IMR-90 (cell line): Measurements from ENCODE around the gene APLN. TPM values are rescaled to one million over a fixed set of nuclear protein-coding genes. Genes with fewer than 3 reads are reported as not detected.
A peak's percentile ranks its signal among the peaks of the same experiment; 100 is the strongest.

Experiments used
- ATAC-seq: fragments of 200-7000 bp; cut with Tn5 transposase; 2 replicates; pipeline ENCODE4 v1.9.1; 2020; ENCODE audit warnings: low read depth, mild to moderate bottlenecking, moderate library complexity
- BruUV-seq: library from RNA; stranded (reverse); fragments of 400-500 nt; replicated peaks from 2 replicates; lab custom pipeline; 2021; lab: Mats Ljungman, UMichigan
- CTCF ChIA-PET: fragments of 300-600 bp; formaldehyde crosslinking; extraction: SDS; loops from one replicate; lab custom pipeline; 2021; ENCODE audit warnings: antibody characterized with exemption; lab: Yijun Ruan, JAX
- POLR2A ChIA-PET: fragments of 300-600 bp; sonication (Branson Sonifier 250); formaldehyde crosslinking; loops from one replicate; lab custom pipeline; 2022; ENCODE audit warnings: antibody characterized with exemption; ENCODE audit not compliant: unreplicated experiment; lab: Charles Lee
- DNase-seq: peaks from one replicate; pipeline ENCODE4 v3.0.0; 2013
- H2AFZ ChIP-seq: replicated peaks from 2 replicates; pipeline ENCODE3; 2013; ENCODE audit warnings: low read length, mild to moderate bottlenecking; ENCODE audit not compliant: poor library complexity
- H2AK5ac ChIP-seq: 2 replicates; pipeline ENCODE4 v1.6.1; 2013; ENCODE audit warnings: low read depth, low read length, inconsistent platforms
- H2AK9ac ChIP-seq: replicated peaks from 2 replicates; pipeline ENCODE3; 2013; ENCODE audit warnings: mild to moderate bottlenecking, low read depth, low read length, moderate library complexity; ENCODE audit not compliant: poor library complexity
- H2BK120ac ChIP-seq: 2 replicates; pipeline ENCODE4 v1.6.1; 2013; ENCODE audit warnings: low read depth, low read length, inconsistent platforms
- H2BK15ac ChIP-seq: 3 replicates; pipeline ENCODE4 v1.6.1; 2013; ENCODE audit warnings: low read depth, low read length, inconsistent platforms
- H2BK20ac ChIP-seq: 2 replicates; pipeline ENCODE4 v1.6.1; 2013; ENCODE audit warnings: low read depth, mild to moderate bottlenecking, inconsistent platforms, low read length, moderate library complexity
- H2BK5ac ChIP-seq: 2 replicates; pipeline ENCODE4 v1.6.1; 2013; ENCODE audit warnings: mild to moderate bottlenecking, low read depth, low read length, inconsistent platforms; ENCODE audit not compliant: poor library complexity, severe bottlenecking
- H3K14ac ChIP-seq: replicated peaks from 2 replicates; pipeline ENCODE4 v1.6.1; 2013; ENCODE audit warnings: low read depth, low read length, inconsistent platforms
- H3K18ac ChIP-seq: 2 replicates; pipeline ENCODE4 v1.6.1; 2013; ENCODE audit warnings: low read depth, low read length, control low read depth
- H3K23ac ChIP-seq: 2 replicates; pipeline ENCODE4 v1.6.1; 2013; ENCODE audit warnings: low read depth, low read length, inconsistent platforms
- H3K27ac ChIP-seq: 2 replicates; pipeline ENCODE4 v1.5.1; 2013; ENCODE audit warnings: mild to moderate bottlenecking, control low read depth, low read length; ENCODE audit not compliant: insufficient read depth
- H3K27me3 ChIP-seq: 2 replicates; pipeline ENCODE4 v1.6.1; 2013; ENCODE audit warnings: low read length; ENCODE audit not compliant: control insufficient read depth, insufficient read depth
- H3K36me3 ChIP-seq: 2 replicates; pipeline ENCODE4 v1.6.1; 2013; ENCODE audit warnings: low read length, mixed read lengths; ENCODE audit not compliant: control insufficient read depth, insufficient read depth
- H3K4ac ChIP-seq: 2 replicates; pipeline ENCODE4 v1.6.1; 2013; ENCODE audit warnings: low read depth, low read length, inconsistent platforms
- H3K4me1 ChIP-seq: 2 replicates; pipeline ENCODE4 v1.6.1; 2013; ENCODE audit warnings: low read length, mixed read lengths; ENCODE audit not compliant: control insufficient read depth, insufficient read depth
- H3K4me2 ChIP-seq: 2 replicates; pipeline ENCODE4 v1.6.1; 2013; ENCODE audit warnings: low read depth, mild to moderate bottlenecking, control low read depth, low read length, moderate library complexity
- H3K4me3 ChIP-seq: 2 replicates; pipeline ENCODE4 v1.5.1; 2013; ENCODE audit warnings: low read depth, mild to moderate bottlenecking, control low read depth, low read length, moderate library complexity; ENCODE audit not compliant: insufficient read depth
- H3K56ac ChIP-seq: 2 replicates; pipeline ENCODE4 v1.6.1; 2013; ENCODE audit warnings: low read length, inconsistent platforms; ENCODE audit not compliant: insufficient read depth; ENCODE audit errors: extremely low read depth
- H3K79me1 ChIP-seq, 2 experiments: 2 replicates each; pipeline ENCODE4 v1.6.1; 2013; ENCODE audit warnings: low read length in 2 of 2, inconsistent platforms in 1 of 2, low read depth in 1 of 2
- H3K9ac ChIP-seq: 2 replicates; pipeline ENCODE4 v1.6.1; 2013; ENCODE audit warnings: low read depth, low read length, control low read depth
- H3K9me1 ChIP-seq: 2 replicates; pipeline ENCODE4 v1.6.1; 2013; ENCODE audit warnings: low read length, inconsistent platforms; ENCODE audit not compliant: insufficient read depth
- H3K9me3 ChIP-seq: 2 replicates; pipeline ENCODE4 v1.6.1; 2013; ENCODE audit warnings: low read length; ENCODE audit not compliant: control insufficient read depth, insufficient read depth
- H4K20me1 ChIP-seq: 2 replicates; pipeline ENCODE4 v1.6.1; 2013; ENCODE audit warnings: low read length, inconsistent platforms; ENCODE audit not compliant: insufficient read depth
- H4K5ac ChIP-seq: 2 replicates; pipeline ENCODE4 v1.6.1; 2013; ENCODE audit warnings: mild to moderate bottlenecking, low read depth, low read length, control low read depth
- H4K8ac ChIP-seq, 2 experiments: 2 replicates each; pipeline ENCODE4 v1.6.1; 2013; ENCODE audit warnings: low read depth in 2 of 2, low read length in 2 of 2, control low read depth in 1 of 2, inconsistent platforms in 1 of 2
- H4K91ac ChIP-seq: 2 replicates; pipeline ENCODE4 v1.6.1; 2013; ENCODE audit warnings: low read depth, low read length, inconsistent platforms; ENCODE audit not compliant: insufficient read depth
- FOS ChIP-seq: fragments of 150-350 bp; IDR thresholded peaks from 2 replicates; pipeline ENCODE4 v1.6.1; 2016; ENCODE audit warnings: low read depth, low read length
- NFE2L2 ChIP-seq: fragments of 150-350 bp; IDR thresholded peaks from 2 replicates; pipeline ENCODE4 v1.6.1; 2016; ENCODE audit warnings: low read depth, mild to moderate bottlenecking, low read length
- SMC3 ChIP-seq: fragments of 150-350 bp; IDR thresholded peaks from 2 replicates; pipeline ENCODE4 v1.6.1; 2016; ENCODE audit warnings: low read depth, mild to moderate bottlenecking, antibody characterized with exemption, low read length, moderate library complexity
- WGBS, 2 experiments: methylation state at CpG; one replicate each; pipeline versions ENCODE4 v1.1.5 to v1.1.7; 2013; ENCODE audit warnings: missing lambda C conversion rate in 2 of 2; ENCODE audit not compliant: insufficient read length in 1 of 2; ENCODE audit errors: extremely low coverage in 2 of 2; 5-methylcytosine and 5-hydroxymethylcytosine counted together
- dilution Hi-C: fragments of 300-500 bp; cut with HindIII; formaldehyde crosslinking; loops from one replicate; pipeline ENCODE4 v1.14.3; 2018; ENCODE audit warnings: low sequenced_read_pairs; ENCODE audit not compliant: unreplicated experiment
- in situ Hi-C: fragments of 300-500 bp; cut with MboI; formaldehyde crosslinking; loops from 3 replicates; pipeline ENCODE4 v1.14.3; 2019; ENCODE audit warnings: low sequenced_read_pairs, inconsistent platforms, mixed read lengths
- intact Hi-C: fragments of 100-400 bp; cut with micrococcal nuclease; formaldehyde crosslinking; loops from 2 replicates; pipeline ENCODE4 v1.10.0; 2022
- polyA plus RNA-seq, 3 experiments: library from polyadenylated mRNA; depleted of rRNA; stranded (reverse); fragments of >200 nt; gene quantifications; 2 replicates each; pipeline ENCODE4 v1.2.3, GENCODE V29; 2012; ENCODE audit warnings: low replicate concordance in 1 of 3
- total RNA-seq: library from RNA; depleted of rRNA; stranded (reverse); fragments of >200 nt; gene quantifications from 2 replicates; pipeline ENCODE4 v1.2.3, GENCODE V29; 2012

APLN gene
- total and polyA plus RNA-seq, 2 of the 4 experiments (the other 2 are of a cell fraction), result 0.18 to 0.72 TPM

- H3K18ac ChIP-seq, result no peak overlapping the region
- no peak for TF ChIP-seq SMC3
- no peak for TF ChIP-seq FOS
- no peak for TF ChIP-seq NFE2L2
- POLR2A ChIA-PET, result no interaction called here
- no peak for ATAC-seq
- H3K4me3 ChIP-seq, result no peak overlapping the region
- no peak overlapping the region for H4K91ac ChIP-seq
- peaks cover 30% of the 10 kb centered on the region for H3K27me3 ChIP-seq
- no peak for DNase-seq
- H3K4me2 ChIP-seq, result no peak overlapping the region
- H4K20me1 ChIP-seq, result no peaks in the 10 kb centered on the region
- no peak overlapping the region for H2AFZ ChIP-seq
- no peak overlapping the region for H4K5ac ChIP-seq
- H3K79me1 ChIP-seq, result no peaks in the 10 kb centered on the region
- H2AK9ac ChIP-seq, result peak overlapping the region; percentile 70
- WGBS, 2 experiments, result 68% methylated on average over 5 of the region's 14 CpGs; no CpG with 5 or more reads in 1 of the 2 experiments
- H4K8ac ChIP-seq, result no peak overlapping the region
- H2BK5ac ChIP-seq, result no peak overlapping the region
- no peak overlapping the region for H3K27ac ChIP-seq
- H3K36me3 ChIP-seq, result no peaks in the 10 kb centered on the region
- H3K14ac ChIP-seq, result no peak overlapping the region
- H3K9me1 ChIP-seq, result no peaks in the 10 kb centered on the region
- no peak overlapping the region for H3K4ac ChIP-seq
- no peaks in the 10 kb centered on the region for H3K9me3 ChIP-seq
- no peak overlapping the region for H3K23ac ChIP-seq
- no peak overlapping the region for H3K56ac ChIP-seq
- no peak overlapping the region for H2BK15ac ChIP-seq
- dilution Hi-C loops, result no loop called here
- H2BK120ac ChIP-seq, result no peak overlapping the region
- no peak overlapping the region for H2BK20ac ChIP-seq
- in situ Hi-C loops, result no loop called here
- peaks cover 3% of the 10 kb centered on the region; the same call in 1 of the 2 replicates for H3K4me1 ChIP-seq
- intact Hi-C loops, result no loop called here
- CTCF ChIA-PET, result no interaction called here
- H2AK5ac ChIP-seq, result no peak overlapping the region
- no TSS peak for BruUV-seq
- no peak overlapping the region for H3K9ac ChIP-seq
Measured at GRCh38 chrX:129651756-129652564, 2.8 kb downstream of the APLN start.
